Naive thymus-derived CD8-positive, alpha-beta T cell (primary cell): ENCODE data around the gene PKP2. TPM values are rescaled to one million over a fixed set of nuclear protein-coding genes. Genes with fewer than 3 reads are reported as not detected.

Experiments
- ATAC-seq, 2 donors: fragments of 150-1000 bp; cut with Tn5 transposase in 1 of 2; sonication (Bioruptor Pico), chemical (Tn5 transposase) in 1 of 2; 1 replicate in 1 of 2; 2 replicates in 1 of 2; pipeline ENCODE4 v1.10.0; 2021; ENCODE audit warnings: mild to moderate bottlenecking in 2 of 2, moderate library complexity in 2 of 2
- POLR2A ChIA-PET: fragments of 350-600 bp; sonication (Branson Sonifier 250); formaldehyde crosslinking; loops from one replicate; lab custom pipeline; 2021; ENCODE audit warnings: antibody characterized with exemption; lab: Charles Lee
- DNase-seq, 10 donors: peaks; one replicate each; pipeline versions ENCODE4 v3.0.0 to v3.0.0-alpha.2; 2020 to 2022
- H3K27ac Mint-ChIP-seq, 10 donors: one replicate each; pipeline ENCODE4 v1.8.0; 2020 to 2022; ENCODE audit warnings: mild to moderate bottlenecking in 10 of 10, mixed read lengths in 10 of 10, moderate library complexity in 4 of 10, inconsistent platforms in 1 of 10
- H3K27me3 Mint-ChIP-seq, 5 donors: one replicate each; pipeline ENCODE4 v1.8.0; 2021 to 2022; ENCODE audit warnings: mixed read lengths in 5 of 5
- H3K36me3 Mint-ChIP-seq, 3 donors: one replicate each; pipeline ENCODE4 v1.8.0; 2020 to 2022; ENCODE audit warnings: mixed read lengths in 3 of 3, mild to moderate bottlenecking in 2 of 3, inconsistent platforms in 1 of 3
- H3K4me1 Mint-ChIP-seq, 4 donors: one replicate each; pipeline ENCODE4 v1.8.0; 2021 to 2022; ENCODE audit warnings: mixed read lengths in 4 of 4
- H3K4me3 Mint-ChIP-seq, 10 donors: one replicate each; pipeline ENCODE4 v1.8.0; 2020 to 2022; ENCODE audit warnings: mild to moderate bottlenecking in 10 of 10, mixed read lengths in 10 of 10, moderate library complexity in 6 of 10, inconsistent platforms in 1 of 10
- H3K9me3 Mint-ChIP-seq, 9 donors: one replicate each; pipeline ENCODE4 v1.8.0; 2020 to 2022; ENCODE audit warnings: mixed read lengths in 9 of 9, mild to moderate bottlenecking in 3 of 9, inconsistent platforms in 1 of 9, moderate library complexity in 1 of 9
- polyA plus RNA-seq, 3 donors: library from polyadenylated mRNA; unstranded; fragments of 300-500 nt; fragmentation: Illumina TruSeq; gene quantifications; one replicate each; pipeline ENCODE4 v1.2.3, GENCODE V29; 2021
- total RNA-seq, 8 experiments: library from RNA in 2 of 8; stranded (reverse) in 2 of 8; gene quantifications; one replicate each; pipeline ENCODE4 v1.2.3 and lab custom pipeline; 2021 to 2026

Gene PKP2
- total and polyA plus RNA-seq, 5 experiments from 2014 or later: not detected

- DNase-seq (no peak), ATAC-seq (no peak)
- POLR2A ChIA-PET: no interaction called here
- no peak overlapping the region for H3K4me3 Mint-ChIP-seq
- no peaks in the 10 kb centered on the region for H3K36me3 Mint-ChIP-seq
- H3K27ac Mint-ChIP-seq: no peak overlapping the region
- H3K9me3 Mint-ChIP-seq: no peaks in the 10 kb centered on the region
- no peaks in the 10 kb centered on the region for H3K4me1 Mint-ChIP-seq
- peaks cover 0 to 9% (median 2%) of the 10 kb centered on the region in 5 donors for H3K27me3 Mint-ChIP-seq
These were observed 77.2 kb downstream of the PKP2 start for GRCh38 chr12:32819424-32819823.

- H3K4me3 Mint-ChIP-seq: no peak overlapping the region
- H3K4me1 Mint-ChIP-seq: no peaks in the 10 kb centered on the region
- no peak overlapping the region for H3K27ac Mint-ChIP-seq
- ATAC-seq (no peak), DNase-seq (no peak)
- POLR2A ChIA-PET: no interaction called here
- peaks cover 5 to 37% (median 14%) of the 10 kb centered on the region in 5 donors for H3K27me3 Mint-ChIP-seq
- peaks cover 0 to 10% (median 0%) of the 10 kb centered on the region in 3 donors for H3K36me3 Mint-ChIP-seq
- peaks cover 5 to 19% (median 13%) of the 10 kb centered on the region in 9 donors for H3K9me3 Mint-ChIP-seq
These were observed 84.7 kb downstream of the PKP2 start for GRCh38 chr12:32811686-32812392.

GRCh38 chr12:32809846-32810245, 86.7 kb downstream of the PKP2 start:
- DNase-seq (no peak), ATAC-seq (no peak)
- H3K4me1 Mint-ChIP-seq: no peaks in the 10 kb centered on the region
- no peak overlapping the region for H3K27ac Mint-ChIP-seq
- no peak overlapping the region for H3K4me3 Mint-ChIP-seq
- POLR2A ChIA-PET: no interaction called here
- peaks cover 6 to 32% (median 19%) of the 10 kb centered on the region in 9 donors for H3K9me3 Mint-ChIP-seq
- peaks cover 6 to 36% (median 14%) of the 10 kb centered on the region in 5 donors for H3K27me3 Mint-ChIP-seq
- peaks cover 0 to 18% (median 0%) of the 10 kb centered on the region in 3 donors for H3K36me3 Mint-ChIP-seq

GRCh38 chr12:32809196-32809595, 87.4 kb downstream of the PKP2 start:
- Mint-ChIP-seq H3K9me3 (peaks cover 6 to 32% (median 19%) of the 10 kb centered on the region in 9 donors), H3K27ac (no peak overlapping the region)
- POLR2A ChIA-PET: no interaction called here

GRCh38 chr12:32804301-32804700, 92.3 kb downstream of the PKP2 start:
- H3K4me3 Mint-ChIP-seq: no peak overlapping the region
- peaks cover 0 to 28% (median 6%) of the 10 kb centered on the region in 5 donors for H3K27me3 Mint-ChIP-seq
- peaks cover 6 to 32% (median 19%) of the 10 kb centered on the region in 9 donors for H3K9me3 Mint-ChIP-seq
- no peak overlapping the region for H3K27ac Mint-ChIP-seq
- H3K4me1 Mint-ChIP-seq: no peaks in the 10 kb centered on the region
- POLR2A ChIA-PET: no interaction called here
- ATAC-seq (no peak), DNase-seq (no peak)
- peaks cover 0 to 14% (median 0%) of the 10 kb centered on the region in 3 donors for H3K36me3 Mint-ChIP-seq

More at GRCh38 chr12:32809196-32809595, 87.4 kb downstream of the PKP2 start:
- DNase-seq: no peak
- Mint-ChIP-seq H3K27me3 (peaks cover 6 to 34% (median 11%) of the 10 kb centered on the region in 5 donors), H3K4me1 (no peaks in the 10 kb centered on the region), H3K4me3 (no peak overlapping the region), H3K36me3 (peaks cover 0 to 18% (median 0%) of the 10 kb centered on the region in 3 donors)
- ATAC-seq: no peak

- POLR2A ChIA-PET: no interaction called here
- Mint-ChIP-seq H3K27ac (no peak overlapping the region), H3K9me3 (peaks cover 0 to 9% (median 4%) of the 10 kb centered on the region in 9 donors), H3K4me3 (no peak overlapping the region), H3K27me3 (peaks cover 0 to 3% (median 0%) of the 10 kb centered on the region in 5 donors), H3K4me1 (no peaks in the 10 kb centered on the region), H3K36me3 (peaks cover 0 to 3% (median 0%) of the 10 kb centered on the region in 3 donors)
- DNase-seq (no peak), ATAC-seq (no peak)
These were observed 95.2 kb downstream of the PKP2 start for GRCh38 chr12:32801269-32801980.

- ATAC-seq (no peak), DNase-seq (no peak)
- H3K4me1 Mint-ChIP-seq: no peaks in the 10 kb centered on the region
- no peaks in the 10 kb centered on the region for H3K36me3 Mint-ChIP-seq
- no peak overlapping the region for H3K27ac Mint-ChIP-seq
- H3K9me3 Mint-ChIP-seq: no peaks in the 10 kb centered on the region
- peaks cover 0 to 10% (median 5%) of the 10 kb centered on the region in 5 donors for H3K27me3 Mint-ChIP-seq
- POLR2A ChIA-PET: no interaction called here
- no peak overlapping the region for H3K4me3 Mint-ChIP-seq
These were observed 102.3 kb downstream of the PKP2 start for GRCh38 chr12:32794281-32794680.

- Mint-ChIP-seq H3K4me1 (no peaks in the 10 kb centered on the region), H3K4me3 (no peak overlapping the region), H3K27me3 (peaks cover 2 to 10% (median 8%) of the 10 kb centered on the region in 5 donors), H3K27ac (no peak overlapping the region), H3K36me3 (no peaks in the 10 kb centered on the region), H3K9me3 (no peaks in the 10 kb centered on the region)
- ATAC-seq: no peak
- DNase-seq: no peak
- POLR2A ChIA-PET: no interaction called here
These were observed 106.7 kb downstream of the PKP2 start for GRCh38 chr12:32789916-32790315.

- Mint-ChIP-seq H3K27ac (no peak overlapping the region), H3K9me3 (no peaks in the 10 kb centered on the region), H3K36me3 (no peaks in the 10 kb centered on the region), H3K27me3 (peaks cover 3 to 10% (median 8%) of the 10 kb centered on the region in 5 donors), H3K4me1 (no peaks in the 10 kb centered on the region), H3K4me3 (no peak overlapping the region)
- POLR2A ChIA-PET: no interaction called here
- no peak for ATAC-seq
- DNase-seq: no peak
These were observed 107.1 kb downstream of the PKP2 start for GRCh38 chr12:32789446-32789845.

- Mint-ChIP-seq H3K36me3 (no peaks in the 10 kb centered on the region), H3K9me3 (no peaks in the 10 kb centered on the region), H3K27ac (no peak overlapping the region), H3K4me1 (no peaks in the 10 kb centered on the region), H3K27me3 (peaks cover under 1 to 11% (median 7%) of the 10 kb centered on the region in 5 donors), H3K4me3 (no peak overlapping the region)
- DNase-seq (no peak), ATAC-seq (no peak)
- POLR2A ChIA-PET: no interaction called here
These were observed 108.2 kb downstream of the PKP2 start for GRCh38 chr12:32788405-32788804.

- peaks cover 0 to 11% (median 7%) of the 10 kb centered on the region in 5 donors for H3K27me3 Mint-ChIP-seq
- H3K4me3 Mint-ChIP-seq: no peak overlapping the region
- ATAC-seq (no peak), DNase-seq (no peak)
- no peaks in the 10 kb centered on the region for H3K36me3 Mint-ChIP-seq
- no peaks in the 10 kb centered on the region for H3K4me1 Mint-ChIP-seq
- no peaks in the 10 kb centered on the region for H3K9me3 Mint-ChIP-seq
- no peak overlapping the region for H3K27ac Mint-ChIP-seq
- POLR2A ChIA-PET: no interaction called here
These were observed 111.0 kb downstream of the PKP2 start for GRCh38 chr12:32785557-32785956.

GRCh38 chr12:32783029-32783428, 113.5 kb downstream of the PKP2 start:
- H3K4me3 Mint-ChIP-seq: no peak overlapping the region

GRCh38 chr12:32780071-32780470, 116.5 kb downstream of the PKP2 start:
- Mint-ChIP-seq H3K27ac (no peak overlapping the region), H3K27me3 (peaks cover 2 to 42% (median 13%) of the 10 kb centered on the region in 5 donors), H3K4me1 (no peaks in the 10 kb centered on the region), H3K4me3 (no peak overlapping the region), H3K9me3 (no peaks in the 10 kb centered on the region), H3K36me3 (no peaks in the 10 kb centered on the region)
- no peak for DNase-seq
- POLR2A ChIA-PET: no interaction called here
- no peak for ATAC-seq

More at GRCh38 chr12:32783029-32783428, 113.5 kb downstream of the PKP2 start:
- H3K36me3 Mint-ChIP-seq: no peaks in the 10 kb centered on the region
- H3K27ac Mint-ChIP-seq: no peak overlapping the region
- ATAC-seq: no peak
- no peaks in the 10 kb centered on the region for H3K4me1 Mint-ChIP-seq
- DNase-seq: no peak
- POLR2A ChIA-PET: no interaction called here
- no peaks in the 10 kb centered on the region for H3K9me3 Mint-ChIP-seq
- H3K27me3 Mint-ChIP-seq: peaks cover 3 to 20% (median 14%) of the 10 kb centered on the region in 5 donors
